Testis (tissue), 2 donors: ENCODE data around the gene RNF126.

ENCODE experiments used
- POLR2A ChIP-seq: fragments of 450-650 bp; IDR thresholded peaks from one replicate; pipeline ENCODE4 v1.6.1; 2017; ENCODE audit warnings: antibody characterized with exemption, mild to moderate bottlenecking, moderate library complexity
- TF ChIP-seq, protein P1 (sequence below), 3 experiments: fragments of 450-650 bp in 2 of 3; fragments of 200-600 bp in 1 of 3; sonication (generic) in 1 of 3; IDR thresholded peaks; one replicate each; pipeline ENCODE4 v1.5.1; 2016 to 2019; ENCODE audit warnings: antibody characterized with exemption in 3 of 3, mild to moderate bottlenecking in 2 of 3, moderate library complexity in 1 of 3

DNA sequence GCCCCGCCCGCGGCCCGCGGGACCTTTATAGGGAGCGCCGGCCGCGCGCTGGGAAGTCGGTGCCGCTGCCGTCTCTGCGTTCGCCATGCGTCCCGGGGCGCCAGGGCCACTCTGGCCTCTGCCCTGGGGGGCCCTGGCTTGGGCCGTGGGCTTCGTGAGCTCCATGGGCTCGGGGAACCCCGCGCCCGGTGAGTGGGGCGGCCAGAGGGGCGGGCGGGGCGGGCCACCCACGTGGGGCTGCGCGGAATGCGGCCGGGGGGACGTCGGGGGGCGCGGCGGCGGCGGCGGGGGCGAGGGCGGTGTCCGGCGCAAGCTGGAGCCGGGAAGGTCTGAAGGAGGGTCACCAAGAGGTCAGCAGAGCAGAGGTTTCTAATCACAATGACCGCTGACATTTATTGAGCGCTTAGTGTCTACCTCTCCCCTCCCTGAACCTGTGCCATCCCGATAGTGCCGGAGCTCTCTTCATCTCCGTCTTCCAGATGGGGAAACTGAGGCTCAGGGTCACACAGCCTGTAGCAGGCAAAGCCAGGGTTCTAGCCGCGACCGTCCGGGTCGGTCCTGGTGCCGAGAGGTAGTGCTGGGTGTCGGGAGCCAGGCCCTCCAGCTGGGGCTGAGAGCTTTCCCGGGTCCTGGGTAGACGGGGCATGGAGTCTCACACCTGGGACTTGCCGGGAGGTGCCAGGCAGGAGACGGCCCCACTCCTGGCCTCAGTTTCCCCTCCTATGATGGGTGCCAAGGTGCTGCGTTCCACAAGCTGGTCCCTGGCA is 13.5 kb upstream of the RNF126 start, which contains the start of gene FSTL3:
- TF ChIP-seq, protein P1, sequence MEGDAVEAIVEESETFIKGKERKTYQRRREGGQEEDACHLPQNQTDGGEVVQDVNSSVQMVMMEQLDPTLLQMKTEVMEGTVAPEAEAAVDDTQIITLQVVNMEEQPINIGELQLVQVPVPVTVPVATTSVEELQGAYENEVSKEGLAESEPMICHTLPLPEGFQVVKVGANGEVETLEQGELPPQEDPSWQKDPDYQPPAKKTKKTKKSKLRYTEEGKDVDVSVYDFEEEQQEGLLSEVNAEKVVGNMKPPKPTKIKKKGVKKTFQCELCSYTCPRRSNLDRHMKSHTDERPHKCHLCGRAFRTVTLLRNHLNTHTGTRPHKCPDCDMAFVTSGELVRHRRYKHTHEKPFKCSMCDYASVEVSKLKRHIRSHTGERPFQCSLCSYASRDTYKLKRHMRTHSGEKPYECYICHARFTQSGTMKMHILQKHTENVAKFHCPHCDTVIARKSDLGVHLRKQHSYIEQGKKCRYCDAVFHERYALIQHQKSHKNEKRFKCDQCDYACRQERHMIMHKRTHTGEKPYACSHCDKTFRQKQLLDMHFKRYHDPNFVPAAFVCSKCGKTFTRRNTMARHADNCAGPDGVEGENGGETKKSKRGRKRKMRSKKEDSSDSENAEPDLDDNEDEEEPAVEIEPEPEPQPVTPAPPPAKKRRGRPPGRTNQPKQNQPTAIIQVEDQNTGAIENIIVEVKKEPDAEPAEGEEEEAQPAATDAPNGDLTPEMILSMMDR (IDR thresholded peaks at IDR 0.05), result no peak
- TF ChIP-seq POLR2A, result no peak
